Measurements from ENCODE around the gene HHIP.
"Not testable (repeated sequence)": the region's sequence is repeated elsewhere in the genome, so short reads cannot be mapped to it uniquely, and the experiment has no call there.

HHIP gene

DNA sequence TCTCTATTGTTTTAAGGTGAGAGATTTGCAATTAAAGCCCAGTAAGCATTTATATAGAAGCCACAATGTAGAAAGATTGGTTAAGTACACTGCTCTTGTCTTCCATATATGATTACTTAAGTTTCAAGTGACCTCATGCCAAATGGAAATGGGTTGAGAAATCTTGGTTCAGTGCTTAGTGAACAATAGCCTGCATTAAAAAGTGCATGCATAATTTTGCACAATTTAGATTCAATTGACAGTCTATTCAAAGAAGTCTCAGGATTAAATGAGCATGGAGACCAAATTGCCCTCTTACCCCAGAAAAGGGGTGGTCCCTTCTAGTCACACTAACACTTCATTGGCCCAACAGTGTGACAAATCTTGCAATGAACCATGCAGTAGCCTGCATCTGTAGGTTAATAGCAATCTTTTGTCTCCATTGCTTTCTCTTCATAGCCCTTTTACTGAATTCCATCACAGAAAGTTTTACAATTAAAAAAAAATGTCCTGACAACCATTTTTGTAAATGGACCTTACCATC, 93.6 kb downstream of the HHIP start:
- in situ Hi-C loops (cut with MboI; ENCODE audit: low sequenced_read_pairs): no loop called here

DNA sequence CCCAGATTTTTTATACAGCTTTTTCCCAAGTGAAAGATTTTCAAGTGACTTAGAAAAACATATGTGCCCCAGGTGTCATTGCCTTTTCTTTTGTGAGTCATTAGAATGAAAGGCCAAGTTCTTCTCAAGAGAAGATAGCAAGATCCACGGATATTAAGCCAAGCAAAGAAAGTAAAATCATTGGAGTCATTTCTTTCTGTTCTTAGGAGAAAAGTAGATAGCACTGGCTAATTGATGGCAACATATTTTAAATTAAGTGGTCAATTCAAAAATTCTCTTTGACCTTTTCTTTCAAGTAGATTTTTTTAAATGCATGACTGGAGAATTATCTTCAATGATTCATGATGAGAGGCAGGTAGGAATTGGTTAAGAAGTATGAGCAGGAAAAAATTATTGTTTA, 94.4 kb downstream of the HHIP start:
- in situ Hi-C loops (cut with MboI; ENCODE audit: low sequenced_read_pairs): no loop called here

GRCh38 chr4:144748814-144749555, 103.0 kb downstream of the HHIP start:
- in situ Hi-C loops (cut with MboI; ENCODE audit: low sequenced_read_pairs): no loop called here

DNA sequence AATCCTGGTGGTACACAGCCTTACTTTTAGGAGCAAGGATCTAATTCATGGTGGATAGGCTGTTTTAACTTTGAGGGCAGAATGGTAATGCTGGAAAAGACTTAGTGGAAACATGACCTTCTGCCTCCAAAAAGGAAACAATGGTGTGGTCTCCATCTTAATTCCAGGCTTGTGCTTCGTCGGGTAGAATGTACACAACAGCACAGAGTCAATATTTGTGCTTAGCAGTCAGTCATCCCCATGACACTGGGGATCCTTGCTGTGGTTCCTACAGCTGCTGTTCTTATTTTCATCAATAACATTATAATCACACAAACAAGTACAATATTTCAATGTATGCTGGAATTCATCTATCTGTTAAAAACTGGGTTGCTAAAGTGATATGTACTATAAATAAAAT, 104.4 kb downstream of the HHIP start:
- in situ Hi-C loops (cut with MboI; ENCODE audit: low sequenced_read_pairs): no loop called here

DNA sequence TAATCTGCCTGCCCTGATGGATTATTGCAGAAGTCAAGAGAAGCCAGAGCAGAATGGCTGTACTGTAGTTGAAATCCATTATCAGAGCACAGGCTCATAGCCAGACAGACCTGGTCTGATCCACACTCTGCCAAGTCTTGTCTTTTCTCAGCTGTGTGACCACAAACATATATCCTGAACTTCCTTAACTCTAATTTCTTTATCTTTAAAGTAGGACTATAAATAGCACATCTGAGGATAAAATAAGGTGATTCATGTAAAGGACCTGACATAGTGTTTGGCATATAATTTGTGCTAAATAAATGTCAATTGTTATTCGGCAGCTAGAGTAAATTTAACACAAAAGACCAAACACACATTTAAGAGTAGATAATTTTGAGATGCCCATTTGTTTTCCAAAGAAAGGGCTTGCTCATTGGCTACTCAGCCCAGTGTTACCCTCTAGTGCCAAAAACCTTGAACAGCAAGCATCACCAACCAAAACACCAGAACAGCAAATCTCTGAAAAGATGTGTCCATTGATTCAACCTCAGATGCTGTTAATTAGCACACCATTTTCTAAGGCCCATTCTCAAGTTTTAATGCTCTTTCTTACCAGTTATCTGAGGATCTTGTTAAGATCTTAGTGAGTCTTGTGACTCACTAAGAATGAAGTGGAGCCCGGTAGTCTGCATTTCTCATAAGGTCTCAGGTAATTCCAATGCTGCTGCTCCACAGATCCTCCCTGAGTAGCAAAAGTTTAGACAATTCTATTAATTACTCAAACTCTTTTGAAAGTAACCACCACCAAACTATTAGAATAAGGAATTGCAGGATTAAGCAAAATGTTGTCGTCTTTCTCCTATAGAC, 108.8 kb downstream of the HHIP start:
- in situ Hi-C loops (cut with MboI; ENCODE audit: low sequenced_read_pairs): no loop called here

DNA sequence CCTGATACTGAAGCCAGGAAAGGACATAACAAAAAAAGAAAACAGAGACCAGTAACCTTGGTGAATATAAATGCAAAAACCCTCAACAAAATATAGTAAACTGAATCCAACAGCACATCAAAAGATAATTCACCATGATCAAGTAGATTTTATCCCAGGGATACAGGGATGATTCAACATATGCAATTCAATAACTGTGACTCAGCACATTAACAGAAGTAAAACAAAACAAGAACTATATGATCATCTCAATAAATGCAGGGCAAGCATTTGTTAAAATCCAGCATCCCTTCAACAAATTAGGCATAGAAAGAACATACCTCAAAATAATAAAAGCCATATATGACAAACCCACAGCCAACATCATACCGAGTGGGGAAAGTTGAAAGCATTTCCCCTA, 112.0 kb downstream of the HHIP start:
- in situ Hi-C loops (cut with MboI; ENCODE audit: low sequenced_read_pairs): no loop called here

DNA sequence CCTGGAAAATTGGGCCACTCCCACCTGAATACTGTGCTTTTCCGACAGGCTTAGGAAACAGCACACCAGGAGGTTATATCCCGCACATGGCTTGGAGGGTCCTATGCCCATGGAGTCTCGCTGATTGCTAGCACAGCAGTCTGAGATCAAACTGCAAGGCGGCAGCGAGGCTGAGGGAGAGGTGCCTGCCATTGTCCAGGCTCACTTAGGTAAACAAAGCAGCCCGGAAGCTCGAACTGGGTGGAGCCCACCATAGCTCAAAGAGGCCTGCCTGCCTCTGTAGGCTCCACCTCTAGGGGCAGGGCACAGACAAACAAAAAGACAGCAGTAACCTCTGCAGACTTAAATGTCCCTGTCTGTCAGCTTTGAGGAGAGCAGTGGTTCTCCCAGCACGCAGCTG, 122.9 kb downstream of the HHIP start:
- in situ Hi-C loops (cut with MboI; ENCODE audit: low sequenced_read_pairs): not testable (repeated sequence)

- in situ Hi-C loops (cut with MboI; ENCODE audit: low sequenced_read_pairs): no loop called here
Observed at GRCh38 chr4:144778364-144778763, 132.4 kb downstream of the HHIP start.

- in situ Hi-C loops (cut with MboI; ENCODE audit: low sequenced_read_pairs): no loop called here
Observed at GRCh38 chr4:144782345-144782744, 136.4 kb downstream of the HHIP start.

GRCh38 chr4:144785961-144786360, 140.0 kb downstream of the HHIP start:
- in situ Hi-C loops (cut with MboI; ENCODE audit: low sequenced_read_pairs): no loop called here

DNA sequence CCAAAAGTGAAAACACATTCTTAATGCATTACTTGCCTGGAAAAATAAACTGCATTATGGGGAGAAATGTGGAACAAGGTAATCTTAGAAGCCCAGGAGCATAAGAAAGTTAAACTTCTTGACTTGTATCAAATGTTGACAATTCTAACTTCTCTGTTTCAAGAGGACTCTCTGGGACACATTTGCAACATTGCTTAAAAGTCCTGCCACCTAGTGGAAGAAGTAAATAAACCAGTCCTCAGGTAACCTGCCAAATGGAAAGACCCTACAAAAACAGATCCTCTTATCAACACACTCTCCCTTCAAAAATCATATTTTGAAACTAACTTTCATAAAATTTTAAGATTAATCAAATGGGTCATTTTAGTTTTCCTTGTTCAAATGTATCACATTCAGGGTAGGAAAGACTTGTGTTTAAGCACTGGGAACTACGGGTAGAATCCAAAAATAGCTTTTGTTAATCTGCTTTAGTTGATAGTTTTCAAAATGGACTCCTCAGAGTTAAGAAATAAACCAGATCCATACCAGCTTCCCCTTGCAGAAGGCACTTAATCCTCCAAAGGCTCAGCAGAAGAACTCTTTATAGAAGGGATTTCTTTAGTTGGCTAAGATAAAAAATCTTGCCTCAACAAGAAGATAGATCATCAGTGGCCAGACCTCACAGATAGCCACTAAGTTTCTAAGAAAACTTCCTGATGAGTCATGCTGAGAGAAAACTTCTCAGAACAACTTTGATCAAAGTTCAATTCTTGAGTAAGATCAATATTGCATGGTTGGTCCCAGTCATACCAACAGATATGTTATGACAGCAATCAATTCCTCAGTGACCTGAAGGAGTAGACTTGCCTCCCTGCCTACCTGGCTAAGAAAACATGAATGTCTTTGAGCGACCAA, 141.7 kb downstream of the HHIP start:
- in situ Hi-C loops (cut with MboI; ENCODE audit: low sequenced_read_pairs): no loop called here

- in situ Hi-C loops (cut with MboI; ENCODE audit: low sequenced_read_pairs): no loop called here
Observed at GRCh38 chr4:144788469-144788868, 142.5 kb downstream of the HHIP start.

GRCh38 chr4:144791933-144792332, 146.0 kb downstream of the HHIP start:
- in situ Hi-C loops (cut with MboI; ENCODE audit: low sequenced_read_pairs): not testable (repeated sequence)
